ENCODE measurements around the gene POU6F2.

DNA sequence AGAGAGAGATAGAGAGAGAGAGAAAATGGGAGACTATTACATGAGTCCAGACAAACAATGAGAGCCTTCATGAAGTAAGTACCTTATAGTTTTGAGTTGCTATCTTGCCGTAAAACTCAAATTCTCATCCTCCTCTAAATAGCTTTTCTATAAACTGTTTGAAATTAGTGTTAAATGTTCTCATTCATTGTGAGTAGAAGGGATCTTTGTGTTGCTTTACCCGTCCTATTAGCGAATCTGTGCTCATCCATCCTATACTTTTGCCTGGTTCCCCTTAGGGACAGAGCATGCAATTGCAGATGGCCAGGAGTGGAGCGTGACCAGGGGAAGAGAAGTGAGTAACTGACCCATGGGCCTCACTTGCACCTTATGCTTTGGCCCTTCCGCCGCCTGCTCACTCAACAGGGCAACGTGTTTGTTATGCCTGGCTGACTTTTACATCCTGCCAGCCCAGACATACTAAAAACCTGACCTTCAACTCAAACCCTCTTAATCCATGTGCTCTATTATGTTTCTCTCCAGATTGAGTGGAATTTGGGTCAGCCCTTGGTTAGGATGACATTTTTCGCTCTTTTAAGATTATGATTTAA, 344.3 kb downstream of the POU6F2 start:
- TF ChIP-seq, protein P1, sequence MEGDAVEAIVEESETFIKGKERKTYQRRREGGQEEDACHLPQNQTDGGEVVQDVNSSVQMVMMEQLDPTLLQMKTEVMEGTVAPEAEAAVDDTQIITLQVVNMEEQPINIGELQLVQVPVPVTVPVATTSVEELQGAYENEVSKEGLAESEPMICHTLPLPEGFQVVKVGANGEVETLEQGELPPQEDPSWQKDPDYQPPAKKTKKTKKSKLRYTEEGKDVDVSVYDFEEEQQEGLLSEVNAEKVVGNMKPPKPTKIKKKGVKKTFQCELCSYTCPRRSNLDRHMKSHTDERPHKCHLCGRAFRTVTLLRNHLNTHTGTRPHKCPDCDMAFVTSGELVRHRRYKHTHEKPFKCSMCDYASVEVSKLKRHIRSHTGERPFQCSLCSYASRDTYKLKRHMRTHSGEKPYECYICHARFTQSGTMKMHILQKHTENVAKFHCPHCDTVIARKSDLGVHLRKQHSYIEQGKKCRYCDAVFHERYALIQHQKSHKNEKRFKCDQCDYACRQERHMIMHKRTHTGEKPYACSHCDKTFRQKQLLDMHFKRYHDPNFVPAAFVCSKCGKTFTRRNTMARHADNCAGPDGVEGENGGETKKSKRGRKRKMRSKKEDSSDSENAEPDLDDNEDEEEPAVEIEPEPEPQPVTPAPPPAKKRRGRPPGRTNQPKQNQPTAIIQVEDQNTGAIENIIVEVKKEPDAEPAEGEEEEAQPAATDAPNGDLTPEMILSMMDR (IDR thresholded peaks at IDR 0.05) = no peak
- no peak for TF ChIP-seq EP300 (IDR thresholded peaks at IDR 0.05; ENCODE audit: low read depth)
- no peak for TF ChIP-seq POLR2AphosphoS5 (IDR thresholded peaks at IDR 0.05)

Data from transverse colon (tissue), 4 donors.